ENCODE data around the gene SERINC3. TPM values are rescaled to one million over a fixed set of nuclear protein-coding genes. Genes with fewer than 3 reads are reported as not detected.

Gene SERINC3
- total and polyA plus RNA-seq, 2 of the 13 experiments (the other 11 are each of a cell fraction or from before 2014, with no cell fraction given): 82.0 to 226 TPM

GRCh38 chr20:44504402-44505307 is 17.2 kb downstream of the SERINC3 start (continued):
- peak; percentile 88 for TF ChIP-seq MEF2D (CRISPR knock-in tag; IDR thresholded peaks at IDR 0.05)
- TF ChIP-seq ZNF878 (CRISPR knock-in tag; IDR thresholded peaks at IDR 0.05): no peak
- no peak; the same call in 1 of the 2 replicates for TF ChIP-seq ZNF280D (CRISPR knock-in tag; IDR thresholded peaks at IDR 0.05)
- TF ChIP-seq IKZF4 (CRISPR knock-in tag; IDR thresholded peaks at IDR 0.05; ENCODE audit: borderline replicate concordance, low read depth, not compliant biosample characterization): no peak
- TF ChIP-seq REL (CRISPR knock-in tag; conservative IDR thresholded peaks at IDR 0.05): no peak
- TF ChIP-seq GLI4 (CRISPR knock-in tag; IDR thresholded peaks at IDR 0.05; ENCODE audit: borderline replicate concordance): no peak
- TF ChIP-seq AHR (CRISPR knock-in tag; IDR thresholded peaks at IDR 0.05): no peak
- no peak for TF ChIP-seq ZEB1 (IDR thresholded peaks at IDR 0.05; ENCODE audit: insufficient replicate concordance, low read depth)
- no peak for TF ChIP-seq AFF4 (CRISPR knock-in tag; IDR thresholded peaks at IDR 0.05)
- no peak for TF ChIP-seq U2AF2 (IDR thresholded peaks at IDR 0.05; ENCODE audit: low read depth, low read length)
- TF ChIP-seq ZSCAN12 (CRISPR knock-in tag; IDR thresholded peaks at IDR 0.05): no peak
- no peak for TF ChIP-seq ZNF678 (CRISPR knock-in tag; IDR thresholded peaks at IDR 0.05)
- TF ChIP-seq, protein P1, sequence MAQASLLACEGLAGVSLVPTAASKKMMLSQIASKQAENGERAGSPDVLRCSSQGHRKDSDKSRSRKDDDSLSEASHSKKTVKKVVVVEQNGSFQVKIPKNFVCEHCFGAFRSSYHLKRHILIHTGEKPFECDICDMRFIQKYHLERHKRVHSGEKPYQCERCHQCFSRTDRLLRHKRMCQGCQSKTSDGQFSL (CRISPR knock-in tag; IDR thresholded peaks at IDR 0.05): no peak
- TF ChIP-seq NR3C1 (CRISPR knock-in tag; IDR thresholded peaks at IDR 0.05): no peak
- no peak for TF ChIP-seq ARNT (IDR thresholded peaks at IDR 0.05)
- TF ChIP-seq, protein P2, sequence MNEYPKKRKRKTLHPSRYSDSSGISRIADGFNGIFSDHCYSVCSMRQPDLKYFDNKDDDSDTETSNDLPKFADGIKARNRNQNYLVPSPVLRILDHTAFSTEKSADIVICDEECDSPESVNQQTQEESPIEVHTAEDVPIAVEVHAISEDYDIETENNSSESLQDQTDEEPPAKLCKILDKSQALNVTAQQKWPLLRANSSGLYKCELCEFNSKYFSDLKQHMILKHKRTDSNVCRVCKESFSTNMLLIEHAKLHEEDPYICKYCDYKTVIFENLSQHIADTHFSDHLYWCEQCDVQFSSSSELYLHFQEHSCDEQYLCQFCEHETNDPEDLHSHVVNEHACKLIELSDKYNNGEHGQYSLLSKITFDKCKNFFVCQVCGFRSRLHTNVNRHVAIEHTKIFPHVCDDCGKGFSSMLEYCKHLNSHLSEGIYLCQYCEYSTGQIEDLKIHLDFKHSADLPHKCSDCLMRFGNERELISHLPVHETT (CRISPR knock-in tag; conservative IDR thresholded peaks at IDR 0.05): no peak
- TF ChIP-seq ZBTB2 (CRISPR knock-in tag; IDR thresholded peaks at IDR 0.05; ENCODE audit: low read depth): no peak
- TF ChIP-seq ZSCAN9 (CRISPR knock-in tag; IDR thresholded peaks at IDR 0.05; ENCODE audit: borderline replicate concordance): peak; percentile 39; the same call in 1 of the 2 replicates
- no peak for TF ChIP-seq SRSF4 (IDR thresholded peaks at IDR 0.05; ENCODE audit: low read depth, low read length, poor library complexity, severe bottlenecking)
